ENCODE results near the gene GALNT9.
"Not testable (repeated sequence)": the region's sequence is repeated elsewhere in the genome, so short reads cannot be mapped to it uniquely, and the experiment has no call there.

The GALNT9 gene

GRCh38 chr12:132311201-132311915, 18.0 kb downstream of the GALNT9 start:
- FAIRE-seq: no peak

DNA sequence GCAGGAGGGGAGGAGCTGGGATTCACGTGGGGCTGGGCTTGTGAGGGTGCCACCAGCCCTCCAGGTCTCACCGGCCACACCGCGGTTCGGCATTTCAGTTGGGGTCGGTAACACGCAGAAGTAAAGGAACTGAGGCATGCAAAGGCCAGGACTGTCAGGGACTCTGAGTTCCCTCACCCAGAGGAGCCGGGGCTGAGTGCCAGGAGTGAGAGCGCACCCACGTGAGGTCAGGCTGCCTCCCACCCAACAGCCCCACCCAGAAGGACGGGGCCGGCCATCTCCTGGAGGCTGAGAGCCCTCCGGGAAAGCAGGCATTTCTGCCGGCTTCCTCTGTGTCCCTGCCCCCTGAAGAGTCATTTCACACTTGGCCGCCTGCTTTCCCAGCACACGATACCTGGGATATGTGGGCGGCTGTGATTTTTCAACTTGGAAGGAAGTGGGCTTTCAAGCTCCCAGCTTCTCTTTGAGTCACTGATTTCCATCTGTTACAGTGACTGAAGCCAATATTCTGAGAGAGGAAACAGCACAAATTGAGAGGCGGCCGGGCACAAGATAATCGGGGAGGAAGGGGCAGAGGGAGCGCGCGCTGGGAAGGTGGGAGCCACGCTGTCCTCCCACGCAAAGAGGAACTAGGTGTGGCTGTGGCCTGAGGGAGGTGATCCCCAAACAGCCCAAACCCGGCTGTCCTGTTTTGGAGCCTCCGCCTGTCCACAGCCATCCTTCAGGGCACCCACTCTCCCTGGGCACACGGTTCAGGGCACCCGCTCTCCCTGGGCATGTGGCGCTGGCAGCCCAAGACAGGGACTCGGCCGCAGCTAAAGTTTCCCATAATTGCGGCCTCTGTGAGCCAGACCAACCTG, 19.0 kb downstream of the GALNT9 start:
- FAIRE-seq: no peak

- no peak for FAIRE-seq
Observed at GRCh38 chr12:132309596-132310086, 19.7 kb downstream of the GALNT9 start.

GRCh38 chr12:132308853-132309595, 20.4 kb downstream of the GALNT9 start:
- FAIRE-seq: no peak

- no peak for FAIRE-seq
Observed at GRCh38 chr12:132307976-132308852, 21.2 kb downstream of the GALNT9 start.

- FAIRE-seq: no peak
Observed at GRCh38 chr12:132306885-132307191, 22.6 kb downstream of the GALNT9 start.

- no peak for FAIRE-seq
Observed at GRCh38 chr12:132305991-132306884, 23.2 kb downstream of the GALNT9 start.

DNA sequence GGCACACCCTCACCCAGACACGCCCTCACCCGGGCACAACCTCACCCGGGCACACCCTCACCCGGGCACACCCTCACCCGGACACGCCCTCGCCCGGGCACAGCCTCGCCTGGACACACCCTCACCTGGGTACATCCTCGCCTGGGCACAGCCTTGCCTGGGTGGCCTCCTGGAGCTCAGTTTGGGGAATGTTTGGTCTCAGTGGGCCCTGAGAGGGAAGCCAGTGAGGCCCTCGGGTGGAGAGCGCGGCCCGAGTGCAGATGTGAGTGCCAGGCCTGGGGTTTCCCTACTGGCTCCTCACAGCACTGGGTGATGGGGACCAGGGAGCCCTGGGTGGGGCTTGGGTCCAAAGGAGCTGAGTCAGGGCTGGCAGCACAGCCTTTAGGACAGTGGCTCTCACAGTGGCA, 23.8 kb downstream of the GALNT9 start:
- no peak for FAIRE-seq

GRCh38 chr12:132304866-132305265, 24.5 kb downstream of the GALNT9 start:
- FAIRE-seq: not testable (repeated sequence)

DNA sequence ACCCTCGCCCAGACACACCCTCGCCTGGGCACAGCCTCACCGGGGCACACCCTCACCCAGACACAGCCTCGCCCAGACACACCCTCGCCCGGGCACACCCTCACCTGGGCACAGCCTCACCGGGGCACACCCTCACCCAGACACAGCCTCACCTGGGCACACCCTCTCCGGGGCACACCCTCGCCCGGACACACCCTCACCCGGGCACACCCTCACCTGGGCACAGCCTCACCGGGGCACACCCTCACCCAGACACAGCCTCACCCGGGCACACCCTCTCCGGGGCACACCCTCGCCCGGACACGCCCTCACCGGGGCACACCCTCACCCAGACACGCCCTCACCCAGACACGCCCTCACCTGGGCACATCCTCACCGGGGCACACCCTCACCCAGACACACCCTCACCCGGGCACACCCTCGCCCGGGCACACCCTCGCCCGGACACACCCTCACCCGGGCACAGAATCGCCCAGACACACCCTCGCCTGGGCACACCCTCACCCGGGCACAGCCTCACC, 25.5 kb downstream of the GALNT9 start:
- FAIRE-seq: not testable (repeated sequence)

DNA sequence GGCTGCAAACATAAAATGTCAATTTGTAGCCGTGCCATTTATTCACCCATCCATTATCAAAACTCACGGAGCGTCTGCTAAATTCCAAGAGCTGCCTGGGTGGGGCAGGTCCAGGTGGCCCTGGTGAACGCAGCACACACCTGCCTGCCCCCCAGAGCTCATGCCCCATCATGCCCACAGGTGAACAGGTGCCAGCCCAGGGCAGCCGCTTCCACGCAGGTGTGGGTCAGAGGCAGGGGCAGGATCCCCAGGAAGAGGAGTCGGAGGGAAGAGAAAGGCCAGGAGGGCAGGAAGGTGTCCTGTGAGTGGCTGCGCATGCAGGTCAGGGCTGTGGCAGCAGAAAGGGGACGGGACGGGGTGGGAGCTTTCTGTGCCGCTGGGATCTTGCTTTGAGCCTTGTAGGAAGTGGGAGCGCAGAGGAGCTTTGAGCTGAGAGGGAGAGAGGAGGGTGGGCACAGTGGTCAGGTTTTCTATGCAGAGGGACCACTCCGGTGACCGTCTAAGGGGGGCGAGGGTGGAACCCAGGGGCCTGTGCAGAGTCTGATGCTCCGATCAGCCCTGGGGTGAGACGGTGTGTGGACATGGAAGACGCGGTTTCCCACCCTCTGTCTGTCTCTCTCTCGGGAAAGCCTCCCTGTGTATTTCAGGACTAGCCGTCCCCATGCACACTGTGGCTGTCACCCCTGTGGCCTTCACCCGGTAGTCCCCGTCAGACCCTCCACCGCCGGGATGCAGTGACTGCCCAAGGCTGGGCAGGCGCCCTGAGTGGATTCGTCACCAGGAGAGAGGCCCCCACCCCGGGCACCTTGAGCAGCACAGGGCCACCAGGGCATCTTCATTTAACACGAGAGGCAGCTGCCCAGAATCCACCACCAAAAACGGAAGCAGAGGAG, 26.7 kb downstream of the GALNT9 start:
- FAIRE-seq: no peak

DNA sequence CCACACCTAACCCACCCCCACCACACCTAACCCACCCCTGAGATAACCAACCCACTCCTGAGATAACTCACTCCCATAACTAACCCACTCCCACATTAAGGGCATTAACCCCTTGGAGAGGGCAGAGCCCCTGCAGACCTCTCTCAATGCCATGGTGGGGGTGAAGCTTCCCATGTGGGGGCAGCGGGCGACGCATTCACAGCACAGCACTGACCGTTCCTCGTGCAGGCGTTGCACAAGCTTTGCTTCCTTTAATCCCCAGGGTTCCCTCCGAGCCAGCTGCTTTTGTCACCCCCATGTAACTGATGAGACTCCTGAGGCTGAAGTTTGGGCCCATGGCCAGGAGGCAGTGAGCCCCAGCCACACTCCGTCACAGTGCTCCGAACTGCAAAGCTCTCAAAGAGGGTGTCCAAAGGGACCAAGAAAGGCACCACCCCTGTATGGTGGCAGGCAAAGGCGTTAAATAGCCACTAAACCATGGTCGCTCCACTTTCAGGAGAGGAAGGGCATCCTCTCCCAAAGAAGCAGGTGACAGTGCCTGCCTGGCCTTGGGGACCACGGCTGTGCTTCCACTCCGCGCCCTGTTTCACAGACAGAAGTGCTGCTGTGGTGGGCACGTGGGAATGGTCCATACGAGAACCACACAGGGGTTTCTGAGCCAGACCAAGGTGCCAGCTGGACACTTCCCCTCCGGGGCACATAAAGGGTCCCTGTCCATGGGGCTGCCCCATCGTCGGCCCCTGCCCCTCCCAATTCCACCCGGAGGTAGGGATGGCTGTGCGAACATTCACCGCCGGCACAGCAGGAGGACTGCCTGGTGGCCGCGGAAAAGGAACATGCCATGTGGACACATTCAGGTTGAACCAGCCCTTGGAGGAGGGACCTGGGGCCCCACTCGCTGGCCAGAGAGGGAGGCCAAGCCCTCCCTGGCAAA, 28.3 kb downstream of the GALNT9 start:
- FAIRE-seq: no peak

DNA sequence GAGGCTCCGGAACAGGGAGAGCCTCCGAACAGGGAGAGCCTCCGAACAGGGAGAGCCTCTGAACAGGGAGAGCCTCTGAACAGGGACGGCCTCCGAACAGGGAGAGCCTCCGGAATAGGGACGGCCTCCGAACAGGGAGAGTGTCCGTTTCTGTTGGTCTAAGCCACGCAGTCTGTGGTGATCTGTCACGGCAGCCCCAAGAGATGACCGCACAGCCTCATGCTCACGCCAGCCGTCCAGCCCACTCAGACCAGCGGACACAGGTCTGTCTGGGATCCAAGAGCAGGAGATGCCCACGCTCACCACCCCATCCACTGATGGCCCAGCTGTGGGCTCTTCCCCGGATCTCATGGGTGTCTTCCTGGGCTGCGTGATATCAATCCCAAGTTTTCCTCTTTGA, 33.3 kb downstream of the GALNT9 start:
- FAIRE-seq: no peak

- not testable (repeated sequence) for FAIRE-seq
Observed at GRCh38 chr12:132295561-132295960, 33.8 kb downstream of the GALNT9 start.

DNA sequence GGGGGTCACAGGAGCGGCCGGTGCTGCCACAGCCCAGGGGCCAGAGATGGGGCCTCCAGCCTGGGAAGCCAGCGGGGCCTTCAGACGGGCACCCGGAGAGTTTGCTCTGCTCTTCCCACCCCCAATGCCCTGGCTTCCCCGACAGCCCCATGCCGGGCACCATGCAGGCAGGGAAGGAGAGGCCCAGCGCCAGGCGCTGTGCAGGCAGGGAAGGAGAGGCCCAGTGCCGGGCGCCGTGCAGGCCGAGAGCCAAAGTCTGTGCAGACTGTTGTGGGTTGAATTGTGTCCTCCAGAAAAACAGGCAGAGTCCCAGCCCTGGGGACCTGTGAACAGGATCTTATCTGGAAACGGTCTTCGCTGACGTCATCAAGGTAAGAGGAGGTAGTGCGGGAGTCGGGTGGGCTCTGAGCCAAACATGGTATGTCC, 34.3 kb downstream of the GALNT9 start:
- FAIRE-seq: no peak

- no peak for FAIRE-seq
Observed at GRCh38 chr12:132294121-132295034, 35.0 kb downstream of the GALNT9 start.

All from A204.1 (cell line).